Neural cell (in vitro differentiated cells): ENCODE data around the gene ILF3. TPM values are rescaled to one million over a fixed set of nuclear protein-coding genes. Genes with fewer than 3 reads are reported as not detected.

ENCODE experiments used
- H2AFZ ChIP-seq: fragments of 200-600, 300-800 bp; sonication (generic), shearing (Covaris generic); 2 replicates; pipeline ENCODE4 v1.6.0; 2014; ENCODE audit warnings: low read depth, mild to moderate bottlenecking, antibody characterized with exemption, low read length, moderate library complexity
- H3F3A ChIP-seq: fragments of 200-600 bp; shearing (Covaris generic); 2 replicates; pipeline ENCODE4 v1.6.1; 2016; ENCODE audit warnings: mild to moderate bottlenecking, moderate library complexity, mixed read lengths, antibody characterized with exemption, low read length; ENCODE audit not compliant: insufficient read depth, poor library complexity, severe bottlenecking
- H3K27ac ChIP-seq: fragments of 200-600, 300-800 bp; sonication (generic), shearing (Covaris generic); 2 replicates; pipeline ENCODE4 v1.5.1; 2014; ENCODE audit warnings: mild to moderate bottlenecking, low read length, moderate library complexity
- H3K27me3 ChIP-seq: fragments of 300-800, 200-600 bp; sonication (generic), shearing (Covaris generic); 2 replicates; pipeline ENCODE4 v1.6.0; 2014; ENCODE audit warnings: mild to moderate bottlenecking, low read depth, low read length, moderate library complexity; ENCODE audit not compliant: insufficient read depth
- H3K36me3 ChIP-seq: fragments of 300-800, 200-600 bp; sonication (generic), shearing (Covaris generic); 2 replicates; pipeline ENCODE4 v1.5.1; 2014; ENCODE audit warnings: mild to moderate bottlenecking, antibody characterized with exemption, low read length, moderate library complexity; ENCODE audit not compliant: insufficient read depth
- H3K4me2 ChIP-seq: fragments of 300-800, 200-600 bp; sonication (generic), shearing (Covaris generic); 2 replicates; pipeline ENCODE4 v1.6.0; 2014; ENCODE audit warnings: mild to moderate bottlenecking, low read length
- H3K4me3 ChIP-seq: fragments of 300-800, 200-600 bp; sonication (generic), shearing (Covaris generic); 2 replicates; pipeline ENCODE4 v1.5.1; 2014; ENCODE audit warnings: mild to moderate bottlenecking, low read length, moderate library complexity
- H3K79me2 ChIP-seq: fragments of 200-600 bp; shearing (Covaris generic); replicated peaks from 2 replicates; pipeline ENCODE4 v1.6.0; 2014; ENCODE audit warnings: mild to moderate bottlenecking, low read length, moderate library complexity; ENCODE audit not compliant: insufficient read depth
- H3K9ac ChIP-seq: fragments of 300-800, 200-600 bp; sonication (generic), shearing (Covaris generic); 2 replicates; pipeline ENCODE4 v1.6.1; 2016; ENCODE audit warnings: mild to moderate bottlenecking, low read length, mixed read lengths
- H3K9me2 ChIP-seq: fragments of 200-600 bp; shearing (Covaris generic); 2 replicates; pipeline ENCODE4 v1.6.1; 2016; ENCODE audit warnings: mild to moderate bottlenecking, low read length, mixed read lengths; ENCODE audit not compliant: insufficient read depth
- H3K9me3 ChIP-seq: fragments of 200-600, 300-800 bp; sonication (generic), shearing (Covaris generic); 2 replicates; pipeline ENCODE4 v1.6.1; 2016; ENCODE audit warnings: mild to moderate bottlenecking, mixed run types, low read length, moderate library complexity, mixed read lengths
- H4K20me1 ChIP-seq: fragments of 200-600 bp; shearing (Covaris generic); 2 replicates; pipeline ENCODE4 v1.6.1; 2016; ENCODE audit warnings: mild to moderate bottlenecking, mixed run types; ENCODE audit not compliant: insufficient read depth
- EP300 ChIP-seq: fragments of 450-650 bp; conservative IDR thresholded peaks from 2 replicates; pipeline ENCODE4 v1.6.1; 2014; ENCODE audit warnings: antibody characterized with exemption, mild to moderate bottlenecking, moderate library complexity; ENCODE audit not compliant: poor library complexity, severe bottlenecking
- EZH2 ChIP-seq: fragments of 200-600, 300-800 bp; shearing (Covaris generic), sonication (generic); IDR thresholded peaks from 2 replicates; pipeline ENCODE4 v1.6.1; 2014; ENCODE audit warnings: antibody characterized with exemption, low read length, borderline replicate concordance, mild to moderate bottlenecking; ENCODE audit not compliant: insufficient read depth, poor library complexity, severe bottlenecking
- MXI1 ChIP-seq: fragments of 450-650 bp; conservative IDR thresholded peaks from 2 replicates; pipeline ENCODE4 v1.6.1; 2014; ENCODE audit warnings: antibody characterized with exemption, mild to moderate bottlenecking; ENCODE audit not compliant: poor library complexity, severe bottlenecking
- POLR2AphosphoS5 ChIP-seq: IDR thresholded peaks from 2 replicates; pipeline ENCODE4 v1.6.1; 2012
- RAD21 ChIP-seq: fragments of 450-650 bp; conservative IDR thresholded peaks from 2 replicates; pipeline ENCODE4 v1.6.1; 2014; ENCODE audit warnings: antibody characterized with exemption, mild to moderate bottlenecking, moderate library complexity
- SMC3 ChIP-seq: fragments of 450-650 bp; conservative IDR thresholded peaks from 2 replicates; pipeline ENCODE4 v1.6.1; 2014; ENCODE audit warnings: antibody characterized with exemption, mild to moderate bottlenecking, moderate library complexity; ENCODE audit not compliant: poor library complexity
- TAF1 ChIP-seq: IDR thresholded peaks from 2 replicates; pipeline ENCODE4 v1.6.1; 2012; ENCODE audit warnings: low read depth
- polyA plus RNA-seq: library from polyadenylated mRNA; depleted of rRNA; stranded (reverse); fragments of >200 nt; gene quantifications from 2 replicates; pipeline ENCODE4 v1.2.3, GENCODE V29; 2014
- TF ChIP-seq, protein P1 (sequence below): fragments of 450-650 bp; IDR thresholded peaks from 2 replicates; pipeline ENCODE4 v1.5.1; 2014; ENCODE audit warnings: antibody characterized with exemption, mild to moderate bottlenecking, moderate library complexity; ENCODE audit not compliant: poor library complexity, severe bottlenecking
- TF ChIP-seq, protein P2 (sequence below): IDR thresholded peaks from 2 replicates; pipeline ENCODE4 v1.6.1; 2012; ENCODE audit warnings: borderline replicate concordance

ILF3 gene
- polyA plus RNA-seq, 1 donor from 2014 or later: 464 TPM

DNA sequence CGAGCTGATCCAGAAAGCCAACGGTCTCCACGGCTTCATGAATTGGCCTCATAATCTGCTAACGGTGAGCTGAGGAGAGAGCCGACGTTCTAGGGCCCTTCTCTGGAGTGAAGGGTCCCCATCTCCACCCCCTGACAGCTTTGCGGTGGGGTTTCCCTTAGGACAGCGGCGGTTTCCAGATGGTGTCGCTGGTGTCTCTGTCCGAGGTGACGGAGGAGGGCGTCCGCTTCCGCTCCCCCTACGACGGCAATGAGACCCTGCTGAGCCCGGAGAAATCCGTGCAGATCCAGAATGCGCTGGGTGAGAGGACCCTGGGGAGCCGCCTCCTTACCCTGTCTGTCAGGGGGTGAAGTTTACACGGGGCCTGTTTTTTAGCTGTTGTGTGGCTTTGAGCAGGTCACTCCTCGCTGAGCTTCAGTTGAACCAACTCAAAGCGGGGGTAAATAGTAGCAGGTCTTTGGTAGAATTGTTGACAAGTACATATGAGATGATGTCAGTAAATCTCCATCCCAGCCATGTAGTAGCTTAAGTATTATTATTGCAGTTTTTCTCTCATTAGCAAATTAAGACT is 47.9 kb downstream of the ILF3 start:
- peak overlapping the region; percentile 83 for H2AFZ ChIP-seq
- no peaks in the 10 kb centered on the region for H4K20me1 ChIP-seq
- H3K79me2 ChIP-seq: no peaks in the 10 kb centered on the region
- H3K27ac ChIP-seq: peak overlapping the region; percentile 59
- no peaks in the 10 kb centered on the region for H3F3A ChIP-seq
- H3K9ac ChIP-seq: peak overlapping the region; percentile 69
- TF ChIP-seq POLR2AphosphoS5 (peak; percentile 29), TAF1 (no peak), MXI1 (no peak), EZH2 (no peak), RAD21 (no peak), SMC3 (no peak)
- TF ChIP-seq, protein P1, sequence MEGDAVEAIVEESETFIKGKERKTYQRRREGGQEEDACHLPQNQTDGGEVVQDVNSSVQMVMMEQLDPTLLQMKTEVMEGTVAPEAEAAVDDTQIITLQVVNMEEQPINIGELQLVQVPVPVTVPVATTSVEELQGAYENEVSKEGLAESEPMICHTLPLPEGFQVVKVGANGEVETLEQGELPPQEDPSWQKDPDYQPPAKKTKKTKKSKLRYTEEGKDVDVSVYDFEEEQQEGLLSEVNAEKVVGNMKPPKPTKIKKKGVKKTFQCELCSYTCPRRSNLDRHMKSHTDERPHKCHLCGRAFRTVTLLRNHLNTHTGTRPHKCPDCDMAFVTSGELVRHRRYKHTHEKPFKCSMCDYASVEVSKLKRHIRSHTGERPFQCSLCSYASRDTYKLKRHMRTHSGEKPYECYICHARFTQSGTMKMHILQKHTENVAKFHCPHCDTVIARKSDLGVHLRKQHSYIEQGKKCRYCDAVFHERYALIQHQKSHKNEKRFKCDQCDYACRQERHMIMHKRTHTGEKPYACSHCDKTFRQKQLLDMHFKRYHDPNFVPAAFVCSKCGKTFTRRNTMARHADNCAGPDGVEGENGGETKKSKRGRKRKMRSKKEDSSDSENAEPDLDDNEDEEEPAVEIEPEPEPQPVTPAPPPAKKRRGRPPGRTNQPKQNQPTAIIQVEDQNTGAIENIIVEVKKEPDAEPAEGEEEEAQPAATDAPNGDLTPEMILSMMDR: peak; percentile 25
- TF ChIP-seq, protein P2, sequence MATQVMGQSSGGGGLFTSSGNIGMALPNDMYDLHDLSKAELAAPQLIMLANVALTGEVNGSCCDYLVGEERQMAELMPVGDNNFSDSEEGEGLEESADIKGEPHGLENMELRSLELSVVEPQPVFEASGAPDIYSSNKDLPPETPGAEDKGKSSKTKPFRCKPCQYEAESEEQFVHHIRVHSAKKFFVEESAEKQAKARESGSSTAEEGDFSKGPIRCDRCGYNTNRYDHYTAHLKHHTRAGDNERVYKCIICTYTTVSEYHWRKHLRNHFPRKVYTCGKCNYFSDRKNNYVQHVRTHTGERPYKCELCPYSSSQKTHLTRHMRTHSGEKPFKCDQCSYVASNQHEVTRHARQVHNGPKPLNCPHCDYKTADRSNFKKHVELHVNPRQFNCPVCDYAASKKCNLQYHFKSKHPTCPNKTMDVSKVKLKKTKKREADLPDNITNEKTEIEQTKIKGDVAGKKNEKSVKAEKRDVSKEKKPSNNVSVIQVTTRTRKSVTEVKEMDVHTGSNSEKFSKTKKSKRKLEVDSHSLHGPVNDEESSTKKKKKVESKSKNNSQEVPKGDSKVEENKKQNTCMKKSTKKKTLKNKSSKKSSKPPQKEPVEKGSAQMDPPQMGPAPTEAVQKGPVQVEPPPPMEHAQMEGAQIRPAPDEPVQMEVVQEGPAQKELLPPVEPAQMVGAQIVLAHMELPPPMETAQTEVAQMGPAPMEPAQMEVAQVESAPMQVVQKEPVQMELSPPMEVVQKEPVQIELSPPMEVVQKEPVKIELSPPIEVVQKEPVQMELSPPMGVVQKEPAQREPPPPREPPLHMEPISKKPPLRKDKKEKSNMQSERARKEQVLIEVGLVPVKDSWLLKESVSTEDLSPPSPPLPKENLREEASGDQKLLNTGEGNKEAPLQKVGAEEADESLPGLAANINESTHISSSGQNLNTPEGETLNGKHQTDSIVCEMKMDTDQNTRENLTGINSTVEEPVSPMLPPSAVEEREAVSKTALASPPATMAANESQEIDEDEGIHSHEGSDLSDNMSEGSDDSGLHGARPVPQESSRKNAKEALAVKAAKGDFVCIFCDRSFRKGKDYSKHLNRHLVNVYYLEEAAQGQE: no peak
- H3K9me3 ChIP-seq: no peaks in the 10 kb centered on the region
- H3K4me2 ChIP-seq: peak overlapping the region; percentile 84
- H3K36me3 ChIP-seq: no peaks in the 10 kb centered on the region
- H3K9me2 ChIP-seq: no peaks in the 10 kb centered on the region
- peak overlapping the region; percentile 86 for H3K4me3 ChIP-seq
- no peaks in the 10 kb centered on the region for H3K27me3 ChIP-seq

DNA sequence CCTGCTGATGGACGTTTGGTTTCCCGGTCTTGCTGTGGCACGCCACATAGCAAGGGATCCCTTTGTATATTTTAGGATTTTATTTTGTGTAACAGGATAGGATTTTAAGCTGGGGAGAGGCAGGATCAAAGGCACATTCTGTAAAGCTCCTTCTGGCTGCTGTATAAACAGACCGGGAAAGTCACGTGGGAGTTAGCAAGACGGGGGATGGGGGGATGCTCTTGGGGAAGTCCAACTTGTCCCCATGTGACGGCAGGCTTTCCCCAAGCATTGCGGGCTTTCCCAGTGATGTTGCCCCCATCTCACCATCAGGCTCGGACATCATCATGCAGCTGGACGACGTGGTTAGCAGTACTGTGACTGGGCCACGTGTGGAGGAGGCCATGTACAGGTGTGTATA is 52.8 kb downstream of the ILF3 start:
- Histone ChIP-seq H3K27me3 (no peaks in the 10 kb centered on the region), H2AFZ (no peak overlapping the region), H4K20me1 (no peaks in the 10 kb centered on the region), H3K27ac (no peak overlapping the region), H3K4me3 (no peak overlapping the region), H3K9me2 (no peaks in the 10 kb centered on the region), H3K9me3 (no peaks in the 10 kb centered on the region), H3F3A (no peaks in the 10 kb centered on the region), H3K4me2 (no peak overlapping the region), H3K9ac (no peak overlapping the region), H3K36me3 (no peaks in the 10 kb centered on the region), H3K79me2 (no peaks in the 10 kb centered on the region)
- TF ChIP-seq MXI1: no peak
- TF ChIP-seq TAF1: no peak
- TF ChIP-seq, protein P1: no peak
- TF ChIP-seq EZH2: no peak
- TF ChIP-seq, protein P2: no peak
- TF ChIP-seq EP300: no peak
- no peak for TF ChIP-seq SMC3
- TF ChIP-seq RAD21: no peak
- no peak for TF ChIP-seq POLR2AphosphoS5
